Fibroblast of lung (primary cell): Measurements from ENCODE around the gene IGF2BP2. TPM values are rescaled to one million over a fixed set of nuclear protein-coding genes. Genes with fewer than 3 reads are reported as not detected.

Experiments
- DNase-seq, 2 donors: peaks; one replicate each; pipeline versions ENCODE4 v3.0.0 to v3.0.0-alpha.2; 2010; ENCODE audit warnings: low read depth in 2 of 2
- H2AFZ ChIP-seq: 2 replicates; pipeline ENCODE4 v1.5.1; 2012; ENCODE audit warnings: low read length, control low read depth, inconsistent platforms
- H3K27ac ChIP-seq: 2 replicates; pipeline ENCODE4 v1.5.1; 2011; ENCODE audit warnings: low read length, control low read depth; ENCODE audit not compliant: insufficient read depth
- H3K27me3 ChIP-seq: 2 replicates; pipeline ENCODE4 v1.5.1; 2011; ENCODE audit warnings: mild to moderate bottlenecking, low read length; ENCODE audit not compliant: control insufficient read depth, insufficient read depth
- H3K36me3 ChIP-seq: 2 replicates; pipeline ENCODE4 v1.5.1; 2011; ENCODE audit warnings: low read length; ENCODE audit not compliant: control insufficient read depth, insufficient read depth
- H3K4me1 ChIP-seq: 2 replicates; pipeline ENCODE4 v1.5.1; 2011; ENCODE audit warnings: low read length; ENCODE audit not compliant: control insufficient read depth, insufficient read depth; ENCODE audit errors: extremely low read depth
- H3K4me2 ChIP-seq: 2 replicates; pipeline ENCODE4 v1.5.1; 2011; ENCODE audit warnings: low read length, control low read depth; ENCODE audit not compliant: insufficient read depth; ENCODE audit errors: extremely low read depth
- H3K4me3 ChIP-seq, 4 experiments: fragments of 200-600 bp in 1 of 4; sonication (generic) in 1 of 4; replicated peaks in 1 of 4; 2 replicates each; pipeline ENCODE4 v1.5.1; 2011 to 2016; ENCODE audit warnings: low read length in 4 of 4, low read depth in 3 of 4, mild to moderate bottlenecking in 3 of 4, control low read depth in 2 of 4, inconsistent platforms in 1 of 4, mixed read lengths in 1 of 4; ENCODE audit not compliant: insufficient read depth in 1 of 4; ENCODE audit errors: control extremely low read depth in 1 of 4
- H3K79me2 ChIP-seq: 2 replicates; pipeline ENCODE4 v1.5.1; 2012; ENCODE audit warnings: mild to moderate bottlenecking, low read length, inconsistent platforms; ENCODE audit not compliant: control insufficient read depth, insufficient read depth
- H3K9ac ChIP-seq: 2 replicates; pipeline ENCODE4 v1.5.1; 2011; ENCODE audit warnings: mild to moderate bottlenecking, low read length, control low read depth; ENCODE audit not compliant: insufficient read depth
- H3K9me3 ChIP-seq: 2 replicates; pipeline ENCODE4 v1.5.1; 2012; ENCODE audit warnings: low read depth, low read length; ENCODE audit not compliant: control insufficient read depth, insufficient read depth
- H4K20me1 ChIP-seq: 2 replicates; pipeline ENCODE4 v1.5.1; 2011; ENCODE audit warnings: low read length; ENCODE audit not compliant: control insufficient read depth, insufficient read depth; ENCODE audit errors: extremely low read depth
- EZH2 ChIP-seq: IDR thresholded peaks from 2 replicates; pipeline ENCODE4 v1.5.1; 2012; ENCODE audit warnings: low read length, control low read depth, mild to moderate bottlenecking; ENCODE audit errors: missing control alignments
- polyA plus RNA-seq, 2 donors: library from polyadenylated mRNA; depleted of rRNA in 1 of 2; stranded (reverse) in 1 of 2; unstranded in 1 of 2; fragments of >200 nt; gene quantifications; 2 replicates each; pipeline ENCODE4 v1.2.1, GENCODE V29; 2011 to 2012; ENCODE audit warnings: missing spikeins in 1 of 2
- total RNA-seq: library from RNA; depleted of rRNA; stranded (reverse); fragments of >200 nt; gene quantifications from 2 replicates; pipeline ENCODE4 v1.2.1, GENCODE V29; 2014
- TF ChIP-seq, protein P1 (sequence below), 2 donors: IDR thresholded peaks in 1 of 2; conservative IDR thresholded peaks in 1 of 2; 1 replicate in 1 of 2; 2 replicates in 1 of 2; pipeline ENCODE4 v1.5.1; 2011 to 2012; ENCODE audit warnings: low read length in 2 of 2, control low read depth in 1 of 2, inconsistent platforms in 1 of 2, low read depth in 1 of 2, mild to moderate bottlenecking in 1 of 2

IGF2BP2 gene
- total and polyA plus RNA-seq, 2 donors (not counting 1 experiment from before 2014, with no cell fraction given) = 5.5 to 46.1 TPM

DNA sequence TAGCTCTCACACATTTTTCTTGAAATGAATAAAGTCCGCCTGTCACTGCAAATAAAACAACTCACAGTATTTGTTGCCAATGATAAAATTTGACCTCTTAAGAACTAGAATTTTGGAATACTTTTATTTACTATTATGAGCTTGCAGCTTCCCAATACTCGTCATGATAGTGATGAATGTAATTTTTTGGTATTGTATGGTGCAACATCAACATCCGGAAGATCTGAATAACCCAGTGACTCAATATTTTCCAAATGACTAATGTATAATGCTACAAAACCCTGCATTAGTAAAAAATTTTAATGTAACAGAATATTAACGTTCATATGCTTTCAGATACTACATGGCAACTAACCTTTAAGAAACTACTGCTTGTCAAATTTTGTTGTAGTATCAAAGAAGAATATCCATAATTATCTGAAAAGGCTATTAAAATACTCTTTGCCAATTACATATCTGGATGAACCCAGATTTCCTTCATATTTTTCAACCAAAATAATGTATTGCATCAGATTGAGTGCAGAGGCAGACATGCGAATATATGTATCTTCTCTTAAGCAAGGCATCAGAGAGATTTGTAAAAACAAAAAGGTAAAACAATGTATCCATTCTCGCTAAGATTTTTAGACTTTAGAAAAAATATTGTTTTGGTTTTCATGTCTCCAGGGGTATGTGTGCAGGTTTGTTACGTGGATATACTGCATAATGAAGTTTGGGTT is 95.3 kb downstream of the IGF2BP2 start:
- Histone ChIP-seq H3K27me3 (no peaks in the 10 kb centered on the region), H3K27ac (peak overlapping the region; percentile 65), H3K9ac (no peak overlapping the region), H3K36me3 (no peaks in the 10 kb centered on the region), H2AFZ (no peak overlapping the region), H3K4me2 (peak overlapping the region; percentile 79), H3K79me2 (peaks cover 55% of the 10 kb centered on the region), H4K20me1 (no peaks in the 10 kb centered on the region), H3K4me1 (peaks cover 32% of the 10 kb centered on the region), H3K9me3 (no peaks in the 10 kb centered on the region), H3K4me3 (peak overlapping the region in 1 of 4 experiments; percentile 9)
- TF ChIP-seq, protein P1, sequence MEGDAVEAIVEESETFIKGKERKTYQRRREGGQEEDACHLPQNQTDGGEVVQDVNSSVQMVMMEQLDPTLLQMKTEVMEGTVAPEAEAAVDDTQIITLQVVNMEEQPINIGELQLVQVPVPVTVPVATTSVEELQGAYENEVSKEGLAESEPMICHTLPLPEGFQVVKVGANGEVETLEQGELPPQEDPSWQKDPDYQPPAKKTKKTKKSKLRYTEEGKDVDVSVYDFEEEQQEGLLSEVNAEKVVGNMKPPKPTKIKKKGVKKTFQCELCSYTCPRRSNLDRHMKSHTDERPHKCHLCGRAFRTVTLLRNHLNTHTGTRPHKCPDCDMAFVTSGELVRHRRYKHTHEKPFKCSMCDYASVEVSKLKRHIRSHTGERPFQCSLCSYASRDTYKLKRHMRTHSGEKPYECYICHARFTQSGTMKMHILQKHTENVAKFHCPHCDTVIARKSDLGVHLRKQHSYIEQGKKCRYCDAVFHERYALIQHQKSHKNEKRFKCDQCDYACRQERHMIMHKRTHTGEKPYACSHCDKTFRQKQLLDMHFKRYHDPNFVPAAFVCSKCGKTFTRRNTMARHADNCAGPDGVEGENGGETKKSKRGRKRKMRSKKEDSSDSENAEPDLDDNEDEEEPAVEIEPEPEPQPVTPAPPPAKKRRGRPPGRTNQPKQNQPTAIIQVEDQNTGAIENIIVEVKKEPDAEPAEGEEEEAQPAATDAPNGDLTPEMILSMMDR (conservative IDR thresholded peaks at IDR 0.05 in 1 of 2, IDR thresholded peaks at IDR 0.05 in 1 of 2; ENCODE audit: low read depth in 1 of 2, low read length in 2 of 2) = no peak
- TF ChIP-seq EZH2 = no peak
- peak; percentile 83 to 85 for DNase-seq

DNA sequence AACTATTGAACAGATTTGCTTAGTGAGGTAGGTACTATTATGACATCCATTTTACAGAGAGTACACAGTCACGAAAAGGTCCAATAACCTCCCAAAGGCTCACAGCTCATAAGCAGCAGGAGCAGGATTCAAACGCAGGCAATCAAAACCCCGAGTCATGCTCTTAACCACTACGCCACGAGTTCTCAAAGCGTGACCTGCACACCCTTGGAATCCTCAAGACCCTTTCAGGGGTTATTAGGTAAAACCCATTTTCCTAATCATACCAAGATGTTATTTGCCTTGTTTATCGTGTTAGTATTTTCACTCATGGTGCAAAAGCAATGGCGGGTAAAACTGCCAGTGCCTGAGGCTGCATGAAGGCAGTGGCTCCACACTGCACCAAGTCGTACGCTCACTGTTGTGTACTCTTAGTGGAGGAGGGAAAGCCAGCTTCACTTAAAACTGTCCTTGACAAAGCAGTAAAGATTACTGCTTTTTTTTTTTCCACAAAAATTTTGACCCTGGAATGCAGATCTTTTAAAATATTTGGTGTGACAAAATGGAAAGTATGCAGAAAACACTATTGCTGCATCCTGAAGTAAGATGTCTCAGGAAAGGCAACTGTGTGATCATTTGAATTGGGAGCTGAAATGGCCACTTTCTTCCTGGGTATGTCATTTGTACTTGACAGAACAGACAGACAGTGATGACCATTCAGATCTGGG is 96.1 kb downstream of the IGF2BP2 start:
- DNase-seq = peak in 1 of 2 donors; percentile 70
- Histone ChIP-seq H3K27me3 (no peaks in the 10 kb centered on the region), H3K9ac (no peak overlapping the region), H3K27ac (peak overlapping the region; percentile 65), H3K4me3 (peak overlapping the region in 1 of 4 experiments; percentile 9), H3K36me3 (no peaks in the 10 kb centered on the region), H2AFZ (no peak overlapping the region), H3K9me3 (no peaks in the 10 kb centered on the region), H3K4me2 (peak overlapping the region; percentile 79), H3K79me2 (peaks cover 57% of the 10 kb centered on the region), H4K20me1 (no peaks in the 10 kb centered on the region), H3K4me1 (peaks cover 31% of the 10 kb centered on the region)
- TF ChIP-seq EZH2 = no peak
- TF ChIP-seq, protein P1 (conservative IDR thresholded peaks at IDR 0.05 in 1 of 2, IDR thresholded peaks at IDR 0.05 in 1 of 2; ENCODE audit: low read depth in 1 of 2, low read length in 2 of 2) = no peak

DNA sequence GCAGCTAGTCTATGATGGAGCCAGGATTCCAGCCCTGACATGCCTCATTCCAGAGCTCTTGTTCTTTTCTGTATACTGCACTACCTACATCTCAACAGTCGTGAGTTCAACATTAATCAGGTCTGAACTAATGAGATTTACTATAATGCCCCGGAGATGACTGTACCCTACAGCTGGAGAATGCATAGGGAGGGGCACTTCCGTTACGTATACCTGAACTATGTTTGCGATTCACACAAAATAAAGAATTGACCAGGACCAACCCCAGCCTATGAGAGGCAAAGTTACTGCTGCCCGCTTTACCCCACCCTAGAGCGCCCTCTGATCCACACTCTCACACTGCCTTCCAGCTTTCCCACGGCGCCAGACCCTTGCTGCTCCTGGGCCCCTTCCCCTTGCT is 97.0 kb downstream of the IGF2BP2 start:
- no peak overlapping the region for H3K4me3 ChIP-seq
- no peak for TF ChIP-seq EZH2
- TF ChIP-seq, protein P1 (conservative IDR thresholded peaks at IDR 0.05 in 1 of 2, IDR thresholded peaks at IDR 0.05 in 1 of 2; ENCODE audit: low read depth in 1 of 2, low read length in 2 of 2) = no peak
- no peak overlapping the region for H3K27ac ChIP-seq
- no peaks in the 10 kb centered on the region for H3K9me3 ChIP-seq
- H3K79me2 ChIP-seq = peaks cover 62% of the 10 kb centered on the region
- no peaks in the 10 kb centered on the region for H3K27me3 ChIP-seq
- no peak overlapping the region for H3K9ac ChIP-seq
- DNase-seq = peak in 1 of 2 donors; percentile 45
- peaks cover 27% of the 10 kb centered on the region for H3K4me1 ChIP-seq
- no peaks in the 10 kb centered on the region for H3K36me3 ChIP-seq
- no peak overlapping the region for H3K4me2 ChIP-seq
- H2AFZ ChIP-seq = no peak overlapping the region
- no peaks in the 10 kb centered on the region for H4K20me1 ChIP-seq
